Embryonic facial prominence (tissue), 1 donor: Measurements from ENCODE around the gene SETX.

Source experiments
- DNase-seq: peaks from one replicate; pipeline ENCODE4 v3.0.0-alpha.2; 2016; ENCODE audit errors: extremely low spot score

The SETX gene

DNA sequence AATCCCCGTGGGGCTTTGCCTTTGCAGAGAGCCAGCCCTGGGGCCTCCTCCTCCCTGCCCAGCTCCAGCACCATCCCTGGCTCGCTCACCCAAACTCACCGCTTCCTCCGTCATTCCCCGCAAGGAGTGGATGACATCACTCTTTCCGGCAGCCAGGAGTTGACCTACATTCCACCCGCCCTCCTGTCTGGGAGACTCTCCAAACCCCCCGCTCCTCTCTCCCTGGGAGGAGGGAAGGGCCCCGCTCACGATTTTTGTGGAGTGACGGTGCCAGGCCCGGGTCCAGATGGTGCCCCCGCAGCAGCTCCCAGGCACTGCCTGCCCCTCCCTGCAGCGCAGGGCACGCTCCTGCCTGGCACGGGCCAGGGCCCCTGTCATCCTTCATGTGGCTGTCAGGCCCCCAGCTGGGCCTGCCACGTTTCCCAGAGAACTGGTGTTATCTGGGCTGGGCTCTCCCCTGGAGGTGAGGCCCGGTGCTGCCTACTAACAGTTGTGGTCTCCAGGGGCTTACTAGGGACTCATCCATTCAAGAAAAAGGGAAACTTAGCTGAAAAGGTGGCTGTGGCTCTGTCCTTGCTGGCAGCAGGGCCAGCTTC lies 140.7 kb downstream of the SETX start:
- DNase-seq: peak; percentile 59

DNA sequence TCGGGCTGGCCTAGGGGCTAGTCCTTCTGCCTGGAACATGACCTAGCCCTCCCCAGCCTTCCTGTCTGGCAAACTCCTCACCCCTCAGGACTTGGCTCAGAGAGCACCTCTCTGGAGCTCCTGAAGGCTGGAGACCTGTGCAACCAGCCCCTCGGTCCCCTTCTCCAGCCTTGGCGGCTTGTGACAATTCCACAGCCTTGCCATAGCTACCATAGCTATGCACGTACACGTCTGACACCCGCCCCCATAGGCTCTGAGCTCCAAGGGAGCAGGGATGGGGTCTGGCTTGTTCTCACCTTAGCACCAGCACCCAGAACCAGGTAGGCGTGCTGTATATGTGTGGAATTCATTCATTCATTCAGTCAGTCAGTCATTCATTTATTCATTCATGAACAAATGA lies 143.2 kb downstream of the SETX start:
- no peak for DNase-seq
